HUES48 (cell line): ENCODE data around the gene ZSWIM7.

Experiments used
- H3K27ac ChIP-seq: one replicate; pipeline ENCODE4 v1.7.0; 2013; ENCODE audit warnings: low read depth, low read length, inconsistent platforms
- H3K27me3 ChIP-seq: 2 replicates; pipeline ENCODE4 v1.6.1; 2013; ENCODE audit warnings: mild to moderate bottlenecking, low read length; ENCODE audit not compliant: control insufficient read depth, insufficient read depth
- H3K36me3 ChIP-seq: 2 replicates; pipeline ENCODE4 v1.6.1; 2013; ENCODE audit warnings: low read length; ENCODE audit not compliant: control insufficient read depth, insufficient read depth
- H3K4me1 ChIP-seq: 2 replicates; pipeline ENCODE4 v1.6.1; 2013; ENCODE audit warnings: mild to moderate bottlenecking, low read length; ENCODE audit not compliant: control insufficient read depth, insufficient read depth
- H3K4me3 ChIP-seq: 2 replicates; pipeline ENCODE4 v1.5.1; 2013; ENCODE audit warnings: mild to moderate bottlenecking, low read depth, low read length
- H3K9ac ChIP-seq: 2 replicates; pipeline ENCODE4 v1.6.1; 2013; ENCODE audit warnings: mild to moderate bottlenecking, low read depth, low read length, moderate library complexity
- H3K9me3 ChIP-seq: 2 replicates; pipeline ENCODE4 v1.6.1; 2013; ENCODE audit warnings: low read length; ENCODE audit not compliant: control insufficient read depth, insufficient read depth

ZSWIM7 gene

DNA sequence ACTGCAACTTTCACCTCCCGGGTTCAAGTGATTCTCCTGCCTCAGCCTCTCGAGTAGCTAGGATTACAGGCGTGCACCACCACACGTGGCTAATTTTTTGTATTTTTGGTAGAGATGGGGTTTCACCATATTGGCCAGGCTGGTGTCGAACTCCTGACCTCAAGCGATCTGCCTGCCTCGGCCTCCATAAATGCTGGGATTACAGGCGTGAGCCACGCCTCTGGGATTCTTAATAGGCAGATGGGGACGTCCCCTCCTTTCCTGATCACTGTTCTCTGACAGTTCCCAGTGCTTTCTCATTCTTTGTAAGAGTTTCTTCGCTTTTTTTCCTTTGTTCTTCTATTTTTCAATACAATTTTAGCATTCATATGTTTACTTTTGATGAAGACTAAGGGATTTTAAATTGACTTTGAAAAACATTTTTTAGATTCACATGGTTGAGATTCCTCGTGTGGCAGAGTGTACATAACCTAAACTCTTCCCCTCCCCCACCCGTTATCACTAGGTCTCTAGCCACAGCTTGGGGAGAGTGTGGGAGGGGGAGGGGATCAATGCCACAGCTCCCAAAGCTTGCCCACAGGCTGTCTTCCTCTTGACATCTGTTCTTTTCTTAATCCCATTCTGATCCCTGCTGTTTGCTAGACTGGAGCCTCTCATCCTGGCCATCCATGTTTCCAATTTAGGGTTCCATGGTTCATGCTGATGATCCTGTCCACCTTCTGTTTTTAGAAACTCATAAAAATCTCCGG lies 43.5 kb downstream of the ZSWIM7 start:
- H3K4me3 ChIP-seq, result no peak overlapping the region
- no peak overlapping the region for H3K9ac ChIP-seq
- no peaks in the 10 kb centered on the region for H3K27me3 ChIP-seq
- no peaks in the 10 kb centered on the region for H3K9me3 ChIP-seq
- no peaks in the 10 kb centered on the region for H3K36me3 ChIP-seq
- no peak overlapping the region for H3K27ac ChIP-seq
- peaks cover 8% of the 10 kb centered on the region for H3K4me1 ChIP-seq

DNA sequence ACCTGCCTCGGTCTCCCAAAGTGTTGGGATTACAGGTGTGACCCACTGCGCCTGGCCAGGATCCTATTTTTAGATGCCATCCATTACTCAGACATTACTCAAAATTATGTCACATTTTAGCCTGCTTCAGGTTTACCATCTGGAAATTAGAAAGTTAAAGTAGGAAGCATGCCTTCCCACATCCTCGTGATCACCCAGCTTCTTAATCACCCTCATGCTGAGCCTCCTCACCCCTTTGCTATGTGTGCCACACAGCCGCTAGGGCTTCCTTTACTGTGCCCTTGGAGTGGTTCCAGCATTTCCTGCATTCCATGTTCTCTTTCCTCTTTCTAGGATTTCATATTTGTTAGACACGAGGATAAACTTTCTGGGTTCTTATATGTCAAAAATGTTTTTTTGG lies 45.3 kb downstream of the ZSWIM7 start:
- H3K27me3 ChIP-seq, result no peaks in the 10 kb centered on the region
- no peaks in the 10 kb centered on the region for H3K36me3 ChIP-seq
- H3K4me1 ChIP-seq, result peaks cover 8% of the 10 kb centered on the region
- H3K9me3 ChIP-seq, result no peaks in the 10 kb centered on the region
- no peak overlapping the region for H3K27ac ChIP-seq
- H3K4me3 ChIP-seq, result no peak overlapping the region
- no peak overlapping the region for H3K9ac ChIP-seq

DNA sequence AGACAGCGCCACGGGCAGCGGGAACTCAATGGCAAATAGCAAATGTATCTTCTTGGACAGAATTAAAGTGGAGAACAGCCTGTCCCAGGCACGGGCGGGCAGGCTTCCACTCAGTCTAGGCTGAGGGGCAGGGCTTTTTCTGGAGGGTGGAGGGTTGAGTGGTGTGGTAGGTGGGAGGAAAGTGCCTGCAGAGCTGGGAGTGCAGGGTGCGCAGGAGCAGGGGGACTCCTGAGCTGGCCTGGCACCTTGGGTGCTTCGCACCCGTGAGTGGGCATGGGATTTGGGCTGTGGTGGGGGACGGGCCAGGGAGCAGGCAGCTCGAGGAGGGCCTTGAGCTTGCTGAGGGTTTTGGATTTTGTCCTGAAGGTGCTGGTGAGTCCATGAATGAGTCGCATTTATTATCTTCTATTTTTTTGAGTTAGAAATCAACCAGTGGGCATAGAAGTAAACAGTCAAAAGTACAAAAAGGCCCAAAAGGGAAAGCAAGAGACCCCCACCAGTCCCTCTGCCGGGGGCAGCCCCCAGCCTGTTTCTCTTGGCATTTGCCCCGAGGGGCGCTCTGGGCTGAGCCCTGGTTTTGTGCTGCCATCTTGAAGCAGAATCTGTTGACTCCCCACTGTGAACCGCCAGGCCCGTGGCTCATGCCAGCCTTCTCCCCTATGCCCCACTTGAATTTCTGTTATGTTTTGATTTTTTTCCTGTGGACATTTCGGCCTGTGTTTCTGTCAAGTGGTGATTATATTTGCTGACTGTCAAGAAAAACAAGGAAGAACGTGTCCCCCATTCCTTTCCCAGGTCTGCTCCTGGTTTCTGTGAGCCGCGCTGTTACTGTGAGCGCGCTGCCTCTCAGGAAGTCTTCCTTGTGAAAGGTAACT lies 46.4 kb downstream of the ZSWIM7 start:
- Histone ChIP-seq H3K36me3 (no peaks in the 10 kb centered on the region), H3K4me3 (no peak overlapping the region), H3K27me3 (no peaks in the 10 kb centered on the region), H3K27ac (no peak overlapping the region), H3K9ac (no peak overlapping the region), H3K4me1 (peaks cover 2% of the 10 kb centered on the region; the same call in 1 of the 2 replicates), H3K9me3 (no peaks in the 10 kb centered on the region)

DNA sequence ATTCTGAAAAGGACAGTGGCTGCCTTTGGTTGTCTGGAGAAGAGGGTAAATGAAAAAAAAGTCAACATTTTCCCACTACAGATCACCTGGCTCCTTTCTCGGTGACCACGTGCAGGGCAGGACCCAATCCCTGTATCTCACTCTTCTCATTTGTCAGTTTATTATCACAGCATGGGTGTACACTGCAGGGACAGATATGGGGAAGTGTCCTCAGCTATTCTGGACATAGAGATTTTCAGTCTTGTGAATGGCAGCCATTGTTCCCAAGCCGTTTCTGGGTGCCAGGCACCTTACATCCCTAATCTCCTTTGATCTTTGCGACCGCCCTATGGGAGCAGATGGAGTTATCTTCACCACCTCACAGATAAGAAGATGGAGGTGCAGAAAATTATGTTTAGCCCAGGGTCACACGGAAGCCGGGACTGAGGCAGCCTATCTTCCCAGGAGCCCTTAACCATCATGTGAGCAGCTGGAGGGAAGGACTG lies 47.4 kb downstream of the ZSWIM7 start:
- peaks cover 2% of the 10 kb centered on the region; the same call in 1 of the 2 replicates for H3K4me1 ChIP-seq
- peaks cover 4% of the 10 kb centered on the region for H3K27me3 ChIP-seq
- H3K9me3 ChIP-seq, result no peaks in the 10 kb centered on the region
- H3K9ac ChIP-seq, result no peak overlapping the region
- H3K36me3 ChIP-seq, result no peaks in the 10 kb centered on the region
- no peak overlapping the region for H3K27ac ChIP-seq
- no peak overlapping the region for H3K4me3 ChIP-seq

DNA sequence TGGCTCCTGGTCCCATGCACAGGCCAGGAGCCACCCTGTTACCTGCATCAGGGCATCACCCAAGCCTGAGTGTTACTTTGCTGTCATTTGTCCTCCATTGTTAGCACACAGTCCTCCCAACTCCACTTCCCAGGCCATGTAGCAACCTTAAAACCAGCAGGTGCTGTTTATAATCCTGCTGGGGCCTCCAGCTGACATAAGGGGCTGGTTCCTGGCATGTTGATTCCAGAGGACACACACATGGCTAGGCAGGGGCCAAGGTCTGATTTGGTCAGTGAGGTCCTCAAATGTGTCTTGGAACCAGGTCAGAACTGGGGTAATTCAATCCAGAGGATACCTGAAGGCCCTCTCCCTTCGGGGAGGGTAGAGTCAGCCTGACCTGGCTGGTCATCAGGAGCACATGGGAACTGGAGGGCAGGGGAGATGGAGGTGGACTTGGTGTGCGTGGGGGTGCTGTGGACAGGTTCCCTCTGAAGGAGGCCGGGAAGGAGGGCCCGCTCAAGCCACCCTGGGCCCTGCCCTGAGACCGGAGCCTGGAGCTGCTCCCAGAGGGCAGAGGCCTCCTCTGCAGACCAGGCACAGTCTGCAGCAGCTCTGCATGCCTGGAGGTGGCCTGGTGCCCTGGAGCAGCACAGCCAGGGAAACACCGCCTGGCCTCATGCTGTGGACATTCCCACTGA lies 48.0 kb downstream of the ZSWIM7 start:
- Histone ChIP-seq H3K27me3 (peaks cover 10% of the 10 kb centered on the region), H3K4me1 (peaks cover 2% of the 10 kb centered on the region; the same call in 1 of the 2 replicates), H3K9me3 (no peaks in the 10 kb centered on the region), H3K9ac (no peak overlapping the region), H3K36me3 (no peaks in the 10 kb centered on the region), H3K27ac (no peak overlapping the region), H3K4me3 (no peak overlapping the region)

DNA sequence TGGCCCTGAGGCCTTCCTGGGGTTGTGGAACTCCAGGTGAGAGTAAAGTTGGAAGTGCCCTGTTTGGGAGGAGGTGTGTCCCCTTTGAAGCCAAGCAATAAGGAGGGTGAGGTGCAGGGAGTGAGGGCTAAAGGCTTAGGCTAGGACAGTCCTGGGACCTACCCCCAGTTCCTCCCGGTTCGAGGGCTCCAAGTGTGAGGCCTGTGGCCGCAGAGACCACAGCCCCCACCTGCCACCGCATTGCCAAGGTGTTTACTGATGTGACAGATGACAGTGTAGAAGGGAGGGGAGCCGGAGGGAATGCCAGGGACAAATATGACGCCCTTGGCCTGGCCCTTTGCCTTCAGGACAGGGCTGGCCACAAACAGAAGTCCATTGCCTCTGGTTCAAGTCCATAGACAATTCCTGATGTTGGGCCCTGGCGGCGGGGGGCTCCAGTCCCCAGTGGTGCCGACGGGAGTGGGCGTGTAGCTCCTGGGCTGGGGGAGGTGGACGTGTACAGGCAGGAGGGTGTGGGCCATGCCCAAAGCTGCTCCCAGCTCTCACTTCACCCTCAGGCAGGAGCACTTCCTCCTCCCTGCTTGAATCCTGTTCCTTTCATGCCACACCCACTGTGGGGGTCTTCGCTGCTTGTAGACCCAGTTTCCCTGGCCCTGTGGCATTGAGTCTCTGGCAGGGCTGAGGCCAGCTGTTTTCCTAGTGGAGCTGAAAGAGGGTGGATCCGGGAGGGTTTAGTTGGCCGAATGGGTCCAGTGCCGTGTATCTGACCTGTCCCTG lies 51.3 kb downstream of the ZSWIM7 start:
- H3K27ac ChIP-seq, result no peak overlapping the region
- no peak overlapping the region for H3K4me3 ChIP-seq
- H3K9ac ChIP-seq, result no peak overlapping the region
- no peaks in the 10 kb centered on the region for H3K36me3 ChIP-seq
- H3K27me3 ChIP-seq, result peaks cover 44% of the 10 kb centered on the region
- no peaks in the 10 kb centered on the region for H3K9me3 ChIP-seq
- H3K4me1 ChIP-seq, result peaks cover 8% of the 10 kb centered on the region; the same call in 1 of the 2 replicates

DNA sequence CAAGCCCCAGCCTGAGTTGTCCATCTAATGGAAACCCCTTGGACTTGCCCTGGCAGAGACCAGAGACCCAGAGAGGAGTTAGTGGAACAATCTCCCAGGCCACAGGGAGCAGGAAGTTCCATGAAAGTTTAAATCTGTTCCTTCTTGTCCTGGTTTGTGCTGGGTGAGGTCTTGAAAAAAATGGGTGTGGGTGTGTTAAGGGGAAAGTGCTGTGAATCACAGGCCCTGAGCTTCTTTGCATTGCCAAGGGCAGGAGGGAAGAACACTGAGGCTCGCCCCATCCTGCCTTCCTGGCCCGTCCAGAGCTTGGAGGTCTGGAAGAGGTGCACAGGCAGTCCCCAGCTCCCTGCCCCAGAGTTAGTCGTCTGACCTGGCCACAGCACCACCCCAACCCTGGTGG lies 52.2 kb downstream of the ZSWIM7 start:
- Histone ChIP-seq H3K9ac (no peak overlapping the region), H3K4me1 (peaks cover 8% of the 10 kb centered on the region; the same call in 1 of the 2 replicates), H3K27me3 (peaks cover 49% of the 10 kb centered on the region), H3K27ac (no peak overlapping the region), H3K36me3 (no peaks in the 10 kb centered on the region), H3K4me3 (no peak overlapping the region), H3K9me3 (no peaks in the 10 kb centered on the region)

DNA sequence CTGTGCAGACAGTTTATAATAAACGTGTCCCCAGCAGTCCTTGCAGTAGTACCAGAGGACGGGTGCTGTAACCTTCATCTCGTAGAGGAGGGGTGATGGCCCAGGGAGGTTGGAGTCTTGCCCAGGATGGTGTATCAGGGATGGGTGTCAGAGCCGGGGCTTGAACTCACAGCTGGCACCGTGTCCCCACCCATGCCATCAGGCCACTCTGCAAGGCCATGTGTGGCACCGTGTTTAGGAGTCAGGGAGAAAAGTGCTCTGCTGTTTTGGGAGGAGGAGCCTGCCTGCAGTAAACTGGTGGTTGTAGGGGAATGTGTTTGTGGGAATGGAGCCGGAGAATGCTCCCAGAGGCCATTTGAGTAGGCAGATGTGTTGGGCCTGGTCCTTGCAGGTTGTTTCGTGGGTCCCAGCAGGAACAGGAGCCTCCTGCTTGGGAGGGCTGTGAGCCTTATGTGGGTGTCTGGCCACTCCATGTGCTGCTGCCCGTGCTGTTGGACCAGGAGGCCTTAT lies 52.8 kb downstream of the ZSWIM7 start:
- Histone ChIP-seq H3K9me3 (no peaks in the 10 kb centered on the region), H3K4me3 (peak overlapping the region; percentile 82; the same call in 1 of the 2 replicates), H3K36me3 (no peaks in the 10 kb centered on the region), H3K27ac (no peak overlapping the region), H3K4me1 (peaks cover 8% of the 10 kb centered on the region; the same call in 1 of the 2 replicates), H3K27me3 (peaks cover 49% of the 10 kb centered on the region), H3K9ac (no peak overlapping the region)

DNA sequence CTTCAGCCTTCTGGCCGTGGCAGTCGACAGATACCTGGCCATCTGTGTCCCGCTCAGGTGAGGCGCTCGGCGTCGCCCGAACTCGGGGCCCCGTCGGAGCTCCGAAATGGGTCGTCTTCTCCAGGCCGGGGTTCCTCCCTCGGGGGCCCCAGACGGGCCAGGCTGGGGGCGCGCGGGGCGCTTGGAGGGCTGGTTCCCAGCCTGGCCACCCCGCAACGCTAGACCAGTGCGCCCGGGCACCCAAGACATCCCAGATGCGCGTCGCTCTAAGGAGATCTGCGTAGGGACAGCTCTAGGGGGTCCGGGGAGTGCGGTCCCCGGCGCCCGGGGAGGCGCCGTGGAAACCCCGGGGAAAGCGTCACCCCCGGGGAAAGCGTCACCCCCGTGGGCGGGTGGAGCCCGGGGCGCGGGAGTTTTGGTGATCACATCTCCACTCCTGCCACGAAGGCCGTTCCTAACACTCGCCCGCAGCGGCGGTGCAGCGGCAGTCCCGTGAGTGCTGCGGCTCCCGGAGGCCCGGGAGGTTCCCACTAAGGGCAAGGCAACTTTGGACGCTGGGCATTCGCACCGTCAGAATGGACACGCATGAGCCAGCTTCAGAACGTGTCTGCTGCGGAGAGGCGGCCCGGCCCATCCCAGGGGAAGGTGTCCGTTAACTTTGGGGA lies 53.8 kb downstream of the ZSWIM7 start:
- H3K27ac ChIP-seq, result no peak overlapping the region
- peak overlapping the region; percentile 64 for H3K9ac ChIP-seq
- H3K4me3 ChIP-seq, result peak overlapping the region; percentile 82
- H3K9me3 ChIP-seq, result no peaks in the 10 kb centered on the region
- peaks cover 49% of the 10 kb centered on the region for H3K27me3 ChIP-seq
- H3K4me1 ChIP-seq, result peaks cover 8% of the 10 kb centered on the region; the same call in 1 of the 2 replicates
- H3K36me3 ChIP-seq, result no peaks in the 10 kb centered on the region
